22Rv1 (cell line): Measurements from ENCODE around the gene EVL.

Experiments used
- H3K27ac ChIP-seq: fragments of 450-650 bp; 2 replicates; pipeline ENCODE4 v1.5.1; 2017
- CTCF ChIP-seq: fragments of 450-650 bp; IDR thresholded peaks from 2 replicates; pipeline ENCODE4 v1.5.1; 2017; ENCODE audit warnings: mild to moderate bottlenecking
- ZFX ChIP-seq: fragments of 450-650 bp; IDR thresholded peaks from 2 replicates; pipeline ENCODE4 v1.6.1; 2017; ENCODE audit warnings: antibody characterized with exemption, borderline replicate concordance

The EVL gene

GRCh38 chr14:100065111-100065871 lies at the start of gene EVL:
Gene EVL (plus strand): TSS chr14:100065422. CDS start chr14:100065501, 79 bp downstream.
- TF ChIP-seq ZFX, result no peak
- no peak for TF ChIP-seq CTCF
- H3K27ac ChIP-seq, result no peak within 1 kb of the TSS

GRCh38 chr14:100017553-100017952 lies 47.7 kb upstream of the EVL start:
- H3K27ac ChIP-seq, result no peak overlapping the region
- no peak for TF ChIP-seq ZFX
- no peak for TF ChIP-seq CTCF

- no peak for TF ChIP-seq CTCF
- no peak for TF ChIP-seq ZFX
- H3K27ac ChIP-seq, result no peak overlapping the region
Measured at GRCh38 chr14:100018054-100018453, 47.2 kb upstream of the EVL start.

- TF ChIP-seq CTCF (no peak), ZFX (no peak)
Measured at GRCh38 chr14:100018482-100018881, 46.7 kb upstream of the EVL start.

GRCh38 chr14:100019156-100019744 lies 46.0 kb upstream of the EVL start:
- H3K27ac ChIP-seq, result no peak overlapping the region
- TF ChIP-seq CTCF (no peak), ZFX (no peak)

More at GRCh38 chr14:100018482-100018881, 46.7 kb upstream of the EVL start:
- no peak overlapping the region for H3K27ac ChIP-seq

- H3K27ac ChIP-seq, result no peak overlapping the region
- TF ChIP-seq ZFX (no peak), CTCF (no peak)
Measured at GRCh38 chr14:100020629-100021028, 44.6 kb upstream of the EVL start.

GRCh38 chr14:100022772-100023451 lies 42.3 kb upstream of the EVL start:
- TF ChIP-seq ZFX (no peak), CTCF (no peak)

More at GRCh38 chr14:100022772-100023451, 42.3 kb upstream of the EVL start:
- no peak overlapping the region for H3K27ac ChIP-seq
